PC-9 (cell line): ENCODE results near the gene ZNF280A.

Experiments
- EZH2 ChIP-seq: fragments of 200-600 bp; sonication (generic); IDR thresholded peaks from 2 replicates; pipeline ENCODE4 v1.8.0; 2017; ENCODE audit warnings: antibody characterized with exemption, low read depth
- TF ChIP-seq, protein P1 (sequence below): fragments of 200-600 bp; sonication (generic); conservative IDR thresholded peaks from 2 replicates; pipeline ENCODE4 v1.6.1; 2017; ENCODE audit warnings: mixed run types, antibody characterized with exemption, mild to moderate bottlenecking, moderate library complexity

DNA sequence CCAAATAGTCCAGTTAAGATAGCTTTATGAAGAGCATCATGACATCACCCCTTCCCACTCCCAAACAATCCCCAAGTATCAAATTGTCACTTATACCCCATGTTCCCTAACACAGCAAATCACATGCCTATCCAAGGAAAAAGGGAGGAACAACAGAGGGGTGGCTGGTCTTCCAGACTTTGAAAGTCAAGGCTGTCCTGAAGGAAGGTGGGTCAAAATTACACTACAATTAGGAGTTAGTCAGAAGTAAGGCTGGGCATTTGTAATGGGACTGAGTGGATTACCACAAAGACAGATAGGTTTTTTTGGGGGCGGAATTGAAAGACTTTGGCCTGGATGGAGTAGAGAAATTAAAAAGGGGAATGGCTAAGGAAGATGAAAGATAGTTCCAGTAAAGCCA lies 33.1 kb upstream of the ZNF280A start:
- TF ChIP-seq, protein P1, sequence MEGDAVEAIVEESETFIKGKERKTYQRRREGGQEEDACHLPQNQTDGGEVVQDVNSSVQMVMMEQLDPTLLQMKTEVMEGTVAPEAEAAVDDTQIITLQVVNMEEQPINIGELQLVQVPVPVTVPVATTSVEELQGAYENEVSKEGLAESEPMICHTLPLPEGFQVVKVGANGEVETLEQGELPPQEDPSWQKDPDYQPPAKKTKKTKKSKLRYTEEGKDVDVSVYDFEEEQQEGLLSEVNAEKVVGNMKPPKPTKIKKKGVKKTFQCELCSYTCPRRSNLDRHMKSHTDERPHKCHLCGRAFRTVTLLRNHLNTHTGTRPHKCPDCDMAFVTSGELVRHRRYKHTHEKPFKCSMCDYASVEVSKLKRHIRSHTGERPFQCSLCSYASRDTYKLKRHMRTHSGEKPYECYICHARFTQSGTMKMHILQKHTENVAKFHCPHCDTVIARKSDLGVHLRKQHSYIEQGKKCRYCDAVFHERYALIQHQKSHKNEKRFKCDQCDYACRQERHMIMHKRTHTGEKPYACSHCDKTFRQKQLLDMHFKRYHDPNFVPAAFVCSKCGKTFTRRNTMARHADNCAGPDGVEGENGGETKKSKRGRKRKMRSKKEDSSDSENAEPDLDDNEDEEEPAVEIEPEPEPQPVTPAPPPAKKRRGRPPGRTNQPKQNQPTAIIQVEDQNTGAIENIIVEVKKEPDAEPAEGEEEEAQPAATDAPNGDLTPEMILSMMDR, result no peak
- TF ChIP-seq EZH2, result no peak
